Activated T-cell treated with anti-CD3 and anti-CD28 coated beads, Interleukin-2, amount 50 U/mL, for 24 hours (primary cell): ENCODE data around the gene ZNF407.

Experiments
- DNase-seq: peaks from one replicate; pipeline ENCODE4 v3.0.0-alpha.2; 2020
- H3K27ac Mint-ChIP-seq: 2 replicates; pipeline ENCODE4 v1.8.0; 2020; ENCODE audit warnings: mild to moderate bottlenecking, mixed read lengths
- H3K27me3 Mint-ChIP-seq: 2 replicates; pipeline ENCODE4 v1.8.0; 2020; ENCODE audit warnings: mixed read lengths
- H3K36me3 Mint-ChIP-seq: 2 replicates; pipeline ENCODE4 v1.8.0; 2020; ENCODE audit warnings: low read depth, mixed read lengths
- H3K4me1 Mint-ChIP-seq: 2 replicates; pipeline ENCODE4 v1.8.0; 2020; ENCODE audit warnings: low read depth, mixed read lengths
- H3K4me3 Mint-ChIP-seq: 2 replicates; pipeline ENCODE4 v1.8.0; 2020; ENCODE audit warnings: mild to moderate bottlenecking, moderate library complexity, mixed read lengths
- H3K9me3 Mint-ChIP-seq: 2 replicates; pipeline ENCODE4 v1.8.0; 2020; ENCODE audit warnings: mixed read lengths

ZNF407 gene

DNA sequence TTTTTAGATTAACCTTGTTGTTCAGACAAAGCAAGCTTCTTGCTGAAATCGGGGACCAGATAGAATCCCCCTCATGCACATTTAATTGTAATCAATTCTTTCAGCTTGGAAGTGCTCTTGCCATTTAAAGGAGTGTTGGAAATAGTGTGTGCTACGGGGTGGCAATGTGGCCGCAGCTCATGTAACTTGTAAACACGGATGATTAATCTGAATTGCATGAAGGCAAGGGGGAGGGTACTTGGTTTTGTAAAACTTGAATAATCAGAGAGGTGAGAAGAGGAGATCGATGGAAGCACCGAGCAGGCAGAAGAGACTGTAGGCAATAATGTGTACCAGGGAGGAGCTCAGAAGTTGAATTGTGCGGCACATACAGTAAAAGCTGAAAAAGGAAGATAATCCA lies 337.8 kb downstream of the ZNF407 start:
- H3K4me1 Mint-ChIP-seq = no peaks in the 10 kb centered on the region
- peaks cover 17% of the 10 kb centered on the region for H3K36me3 Mint-ChIP-seq
- no peaks in the 10 kb centered on the region for H3K27me3 Mint-ChIP-seq
- H3K9me3 Mint-ChIP-seq = no peaks in the 10 kb centered on the region
- DNase-seq = no peak
- no peak overlapping the region for H3K27ac Mint-ChIP-seq
- no peak overlapping the region for H3K4me3 Mint-ChIP-seq

- no peak for DNase-seq
- Mint-ChIP-seq H3K36me3 (peaks cover 12% of the 10 kb centered on the region), H3K4me3 (no peak overlapping the region), H3K9me3 (no peaks in the 10 kb centered on the region), H3K4me1 (no peaks in the 10 kb centered on the region), H3K27me3 (no peaks in the 10 kb centered on the region), H3K27ac (no peak overlapping the region)
These were observed 338.7 kb downstream of the ZNF407 start for GRCh38 chr18:74936343-74936742.

DNA sequence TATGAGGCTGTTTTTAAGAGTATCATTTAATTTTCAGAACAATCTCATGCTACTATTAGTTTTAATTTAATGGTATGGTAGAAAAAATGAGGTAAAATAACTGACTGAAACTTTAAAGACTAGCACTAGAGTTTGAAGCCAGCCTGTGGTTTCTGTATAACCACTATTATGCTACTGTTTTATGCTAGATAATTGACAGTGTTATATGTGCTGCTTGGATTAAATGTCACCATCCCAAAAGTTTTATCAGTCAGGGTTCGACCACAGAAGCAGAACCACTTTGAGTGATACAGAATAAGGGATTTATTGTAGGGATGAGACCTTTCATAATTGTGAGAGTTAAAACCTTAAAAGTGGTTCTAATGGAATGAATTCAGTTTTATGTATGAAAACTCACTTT lies 339.6 kb downstream of the ZNF407 start:
- DNase-seq = no peak
- Mint-ChIP-seq H3K27ac (no peak overlapping the region), H3K36me3 (peaks cover 7% of the 10 kb centered on the region), H3K4me1 (peaks cover 6% of the 10 kb centered on the region), H3K4me3 (no peak overlapping the region), H3K9me3 (no peaks in the 10 kb centered on the region), H3K27me3 (no peaks in the 10 kb centered on the region)

GRCh38 chr18:74940856-74941255 lies 343.2 kb downstream of the ZNF407 start:
- Mint-ChIP-seq H3K9me3 (no peaks in the 10 kb centered on the region), H3K36me3 (no peaks in the 10 kb centered on the region), H3K4me1 (peaks cover 16% of the 10 kb centered on the region), H3K27me3 (no peaks in the 10 kb centered on the region), H3K27ac (no peak overlapping the region), H3K4me3 (no peak overlapping the region)
- no peak for DNase-seq

DNA sequence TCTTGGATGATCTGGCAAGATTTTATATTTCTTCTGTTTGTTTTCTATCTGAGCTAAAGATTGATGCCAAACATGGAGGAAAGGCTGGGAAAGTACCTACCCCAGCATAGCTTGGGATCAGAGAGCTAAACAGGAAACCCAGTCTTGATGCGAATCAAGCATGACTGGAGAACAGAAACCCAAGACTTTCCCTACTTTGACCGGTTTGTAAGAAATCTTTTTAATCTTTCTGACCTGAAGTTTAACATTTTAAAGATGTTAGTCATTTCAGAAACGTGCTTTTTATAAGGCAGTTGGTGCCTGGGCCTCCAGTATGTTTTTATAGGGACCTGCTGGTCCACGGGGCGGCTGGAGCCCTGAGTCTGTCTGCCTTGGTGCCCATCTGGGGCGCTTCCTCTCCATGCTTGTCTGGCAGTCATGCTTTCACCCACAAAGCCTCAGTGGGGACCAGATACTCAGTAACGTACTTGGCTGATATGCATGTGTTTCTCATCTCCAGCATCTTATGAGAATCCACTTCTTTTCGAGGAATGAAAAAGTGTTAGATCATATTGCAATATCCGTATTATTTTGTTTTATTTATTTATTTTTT lies 344.7 kb downstream of the ZNF407 start:
- Mint-ChIP-seq H3K27ac (peak overlapping the region; percentile 60), H3K9me3 (no peaks in the 10 kb centered on the region), H3K4me1 (peaks cover 16% of the 10 kb centered on the region), H3K36me3 (no peaks in the 10 kb centered on the region), H3K4me3 (peak overlapping the region; percentile 4), H3K27me3 (no peaks in the 10 kb centered on the region)
- no peak for DNase-seq

GRCh38 chr18:74944676-74945075 lies 347.0 kb downstream of the ZNF407 start:
- Mint-ChIP-seq H3K36me3 (no peaks in the 10 kb centered on the region), H3K4me1 (peaks cover 21% of the 10 kb centered on the region), H3K27me3 (no peaks in the 10 kb centered on the region), H3K4me3 (no peak overlapping the region), H3K27ac (no peak overlapping the region), H3K9me3 (no peaks in the 10 kb centered on the region)
- DNase-seq = no peak

- Mint-ChIP-seq H3K27ac (no peak overlapping the region), H3K36me3 (no peaks in the 10 kb centered on the region), H3K4me1 (peaks cover 34% of the 10 kb centered on the region), H3K4me3 (no peak overlapping the region), H3K27me3 (no peaks in the 10 kb centered on the region), H3K9me3 (no peaks in the 10 kb centered on the region)
- DNase-seq = no peak
These were observed 348.3 kb downstream of the ZNF407 start for GRCh38 chr18:74945774-74946545.

DNA sequence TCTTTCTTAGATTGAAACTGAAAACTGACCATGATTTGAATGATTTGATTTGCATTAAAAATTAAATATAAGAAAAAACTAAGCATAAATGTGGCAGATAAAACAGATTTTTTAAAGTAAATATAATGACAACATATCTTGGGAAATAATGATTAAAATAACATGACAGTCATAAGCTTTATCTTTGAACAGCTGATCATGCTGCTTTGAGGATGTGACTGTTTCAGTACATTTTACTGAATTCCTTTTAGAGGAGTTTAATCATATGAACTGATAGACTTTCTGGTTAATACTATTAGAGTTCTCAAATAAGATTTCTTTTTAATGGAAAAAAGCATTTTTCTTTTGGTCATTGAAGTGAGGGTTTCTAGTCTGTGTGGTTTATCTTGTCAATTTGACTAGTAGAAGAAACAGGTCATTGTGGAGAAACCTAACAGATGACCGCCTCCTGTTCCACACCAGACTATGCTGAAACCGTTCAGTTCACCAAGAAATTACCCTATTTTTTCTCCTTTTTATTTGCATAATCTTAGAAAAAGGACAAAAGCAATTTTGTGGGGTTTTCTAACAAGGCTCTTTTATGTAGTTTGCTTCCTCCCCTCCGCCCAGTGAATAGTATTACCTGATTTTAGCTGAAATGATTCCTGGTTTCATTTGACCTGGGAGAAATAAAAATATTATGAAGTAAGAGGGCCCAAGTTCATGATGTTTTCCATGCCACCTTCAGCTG lies 349.1 kb downstream of the ZNF407 start:
- Mint-ChIP-seq H3K9me3 (no peaks in the 10 kb centered on the region), H3K4me3 (no peak overlapping the region), H3K36me3 (no peaks in the 10 kb centered on the region), H3K27ac (no peak overlapping the region), H3K27me3 (no peaks in the 10 kb centered on the region), H3K4me1 (peaks cover 38% of the 10 kb centered on the region)
- DNase-seq = no peak

- Mint-ChIP-seq H3K4me3 (no peak overlapping the region), H3K36me3 (no peaks in the 10 kb centered on the region), H3K9me3 (no peaks in the 10 kb centered on the region), H3K27ac (no peak overlapping the region), H3K4me1 (peaks cover 32% of the 10 kb centered on the region), H3K27me3 (no peaks in the 10 kb centered on the region)
- no peak for DNase-seq
These were observed 349.7 kb downstream of the ZNF407 start for GRCh38 chr18:74947417-74947816.

DNA sequence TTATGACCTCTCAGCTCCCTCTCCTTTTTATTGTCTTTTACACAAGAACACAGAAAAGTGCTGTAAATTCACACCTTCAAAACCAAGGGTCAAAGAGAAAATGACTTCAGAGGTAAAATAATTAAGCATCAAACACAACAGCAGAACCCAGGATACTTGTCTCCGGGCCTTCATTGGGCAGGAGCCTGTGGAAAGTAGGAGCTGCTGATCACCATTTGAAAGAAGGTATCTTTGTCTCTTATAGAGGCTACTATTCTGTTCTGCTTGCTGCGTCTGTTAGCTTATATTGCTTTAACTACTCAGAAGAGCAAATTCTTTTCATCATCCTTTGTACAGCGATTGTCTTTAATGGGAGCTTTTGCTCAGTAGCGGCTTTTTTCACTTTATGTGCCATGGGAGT lies 350.2 kb downstream of the ZNF407 start:
- Mint-ChIP-seq H3K27ac (no peak overlapping the region), H3K36me3 (no peaks in the 10 kb centered on the region), H3K27me3 (no peaks in the 10 kb centered on the region), H3K4me1 (peaks cover 29% of the 10 kb centered on the region), H3K9me3 (no peaks in the 10 kb centered on the region), H3K4me3 (no peak overlapping the region)
- no peak for DNase-seq

GRCh38 chr18:74949611-74950010 lies 351.9 kb downstream of the ZNF407 start:
- DNase-seq = no peak
- Mint-ChIP-seq H3K9me3 (no peaks in the 10 kb centered on the region), H3K36me3 (no peaks in the 10 kb centered on the region), H3K4me1 (peaks cover 27% of the 10 kb centered on the region), H3K27me3 (no peaks in the 10 kb centered on the region), H3K4me3 (no peak overlapping the region), H3K27ac (no peak overlapping the region)

DNA sequence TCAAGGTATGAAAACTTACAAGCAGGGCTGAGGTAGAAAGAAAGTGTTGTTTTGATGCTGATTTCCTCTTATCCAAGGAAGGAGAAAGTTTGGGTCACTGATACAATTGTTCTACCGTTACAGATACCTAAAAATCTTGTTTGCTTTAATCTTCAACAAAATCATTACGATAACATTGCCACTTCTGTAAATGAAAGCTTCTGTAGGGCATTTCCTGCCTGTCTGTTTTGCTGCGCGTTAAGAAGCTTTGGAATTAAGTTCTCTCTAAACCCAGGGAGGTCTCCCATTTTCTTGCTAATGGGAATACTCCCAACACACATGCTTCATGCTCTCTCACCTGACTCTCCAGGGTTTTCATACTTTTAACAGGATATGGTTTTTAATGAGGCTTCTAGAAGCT lies 352.8 kb downstream of the ZNF407 start:
- H3K27ac Mint-ChIP-seq = peak overlapping the region; percentile 56
- H3K36me3 Mint-ChIP-seq = no peaks in the 10 kb centered on the region
- H3K4me1 Mint-ChIP-seq = peaks cover 27% of the 10 kb centered on the region
- no peaks in the 10 kb centered on the region for H3K27me3 Mint-ChIP-seq
- no peak for DNase-seq
- no peaks in the 10 kb centered on the region for H3K9me3 Mint-ChIP-seq
- peak overlapping the region; percentile 21 for H3K4me3 Mint-ChIP-seq

GRCh38 chr18:74951165-74951760 lies 353.6 kb downstream of the ZNF407 start:
- Mint-ChIP-seq H3K27me3 (no peaks in the 10 kb centered on the region), H3K9me3 (no peaks in the 10 kb centered on the region), H3K4me1 (peaks cover 23% of the 10 kb centered on the region), H3K36me3 (no peaks in the 10 kb centered on the region), H3K27ac (no peak overlapping the region), H3K4me3 (no peak overlapping the region)
- no peak for DNase-seq

DNA sequence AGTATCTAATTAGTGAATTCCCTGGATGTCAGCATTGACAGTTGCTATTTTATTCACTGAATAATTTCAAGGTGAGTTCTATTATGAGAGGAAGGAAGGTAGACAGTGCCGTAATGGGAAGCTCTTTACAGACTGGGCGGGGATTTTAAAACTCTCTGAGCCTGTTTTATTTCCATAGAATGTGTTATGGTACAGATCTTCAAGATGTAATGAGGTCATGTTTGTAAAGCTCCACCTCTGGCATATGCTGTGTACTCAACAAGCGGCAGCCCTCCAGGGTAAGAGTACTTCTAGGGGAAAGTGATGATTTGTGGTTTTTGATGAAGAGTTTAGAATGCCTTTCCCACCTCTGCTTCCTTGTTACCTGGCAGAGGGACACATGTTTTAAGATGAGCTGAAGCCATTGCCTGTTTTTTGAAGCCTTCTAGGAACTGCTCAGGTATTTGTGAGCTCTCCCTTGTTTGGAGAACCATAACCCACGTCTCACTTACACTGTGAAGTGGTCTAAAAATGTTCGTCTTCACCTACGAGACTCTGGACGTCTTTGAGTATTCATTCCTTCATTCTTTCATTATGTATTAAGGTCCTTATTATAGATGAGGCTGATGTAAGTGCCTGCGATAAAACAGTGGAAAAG lies 360.0 kb downstream of the ZNF407 start:
- no peaks in the 10 kb centered on the region for H3K27me3 Mint-ChIP-seq
- H3K4me3 Mint-ChIP-seq = no peak overlapping the region
- H3K4me1 Mint-ChIP-seq = no peaks in the 10 kb centered on the region
- no peak for DNase-seq
- H3K9me3 Mint-ChIP-seq = no peaks in the 10 kb centered on the region
- peaks cover 5% of the 10 kb centered on the region for H3K36me3 Mint-ChIP-seq
- H3K27ac Mint-ChIP-seq = no peak overlapping the region
